Breast epithelium (tissue), 4 donors: ENCODE measurements around the gene MSH5. TPM values are rescaled to one million over a fixed set of nuclear protein-coding genes. Genes with fewer than 3 reads are reported as not detected.
"Not testable (repeated sequence)": the region's sequence is repeated elsewhere in the genome, so short reads cannot be mapped to it uniquely, and the experiment has no call there.

Source experiments
- DNase-seq, 2 donors: peaks; one replicate each; pipeline ENCODE4 v3.0.0-alpha.2; 2019; ENCODE audit warnings: low spot score in 2 of 2
- H3K27ac ChIP-seq, 2 donors: fragments of 200-600 bp; sonication (generic) in 1 of 2; one replicate each; pipeline ENCODE4 v1.5.1; 2016 to 2019; ENCODE audit warnings: mild to moderate bottlenecking in 1 of 2
- H3K27me3 ChIP-seq, 2 donors: fragments of 200-600 bp; sonication (generic) in 1 of 2; one replicate each; pipeline versions ENCODE4 v1.5.1 to v1.6.0; 2017 to 2019; ENCODE audit warnings: control low read depth in 1 of 2, mild to moderate bottlenecking in 1 of 2
- H3K36me3 ChIP-seq: fragments of 200-600 bp; one replicate; pipeline ENCODE4 v1.5.1; 2019
- H3K4me1 ChIP-seq, 2 donors: fragments of 200-600 bp; sonication (generic); one replicate each; pipeline ENCODE4 v1.5.1; 2016 to 2019; ENCODE audit warnings: control low read depth in 1 of 2
- H3K4me3 ChIP-seq, 3 donors: fragments of 200-600 bp; sonication (generic); 1 replicate in 2 of 3; 2 replicates in 1 of 3; pipeline ENCODE4 v1.5.1; 2016 to 2019; ENCODE audit warnings: mild to moderate bottlenecking in 3 of 3, moderate library complexity in 2 of 3
- H3K9me3 ChIP-seq, 2 donors: fragments of 200-600 bp; sonication (generic) in 1 of 2; one replicate each; pipeline ENCODE4 v1.5.1; 2016 to 2019; ENCODE audit warnings: control low read depth in 1 of 2
- CTCF ChIP-seq, 3 donors: fragments of 450-650 bp; IDR thresholded peaks; one replicate each; pipeline ENCODE4 v1.5.1; 2016 to 2017; ENCODE audit warnings: antibody characterized with exemption in 3 of 3, mild to moderate bottlenecking in 3 of 3, moderate library complexity in 3 of 3
- POLR2A ChIP-seq: fragments of 450-650 bp; IDR thresholded peaks from one replicate; pipeline ENCODE4 v1.6.1; 2016; ENCODE audit warnings: antibody characterized with exemption, mild to moderate bottlenecking, moderate library complexity
- POLR2AphosphoS5 ChIP-seq, 3 donors: sonication (generic); formaldehyde crosslinking; IDR thresholded peaks; one replicate each; pipeline ENCODE4 v1.6.1; 2017; ENCODE audit warnings: antibody characterized with exemption in 3 of 3
- intact Hi-C: fragments of 100-400 bp; cut with DNase I; formaldehyde crosslinking; loops from one replicate; pipeline ENCODE4 v1.15.1; 2023; ENCODE audit warnings: low total_unique reads
- total RNA-seq, 3 donors: library from RNA; depleted of rRNA; stranded (reverse); fragments of >200 nt; gene quantifications; one replicate each; pipeline ENCODE4 v1.1.0, GENCODE V29; 2016

The MSH5 gene
- total RNA-seq, 3 donors from 2014 or later: 7.9 to 13.4 (median 8.0) TPM

DNA sequence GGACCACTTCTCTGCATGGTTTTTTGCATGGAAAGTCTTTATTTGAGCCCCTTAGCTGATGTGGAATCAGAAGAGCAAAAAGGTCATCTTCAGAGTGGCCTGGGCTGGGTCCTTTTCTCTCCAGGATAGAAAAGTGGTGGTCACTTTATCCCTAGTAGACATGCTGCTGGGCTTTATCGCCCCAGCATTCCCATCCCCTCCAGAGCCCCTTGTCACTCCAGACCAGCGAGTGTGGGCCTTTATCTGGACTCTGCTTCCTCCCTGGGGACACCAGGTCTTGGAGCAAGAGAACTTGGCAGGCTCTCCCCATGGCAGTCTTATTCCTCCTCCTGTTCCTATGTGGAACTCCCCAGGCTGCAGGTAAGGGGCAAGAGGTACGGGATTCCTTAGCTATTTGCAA lies 33.2 kb upstream of the MSH5 start, which contains the start of gene LY6G6F:
LY6G6F (plus strand) TSS at position 268 of the 400 bp plus-strand sequence; CDS start at position 309, 41 bp downstream.
- H3K36me3 ChIP-seq: no peaks in the 10 kb centered on the region
- intact Hi-C loops: loop anchor here (10.0 kb wide), 1 partner anchor 58 kb away; the partner anchor contains the start of gene SAPCD1
- no peak within 1 kb of the TSS for H3K27ac ChIP-seq
- no peak within 1 kb of the TSS for H3K4me3 ChIP-seq
- H3K4me1 ChIP-seq: peaks cover 2 to 12% of the 10 kb centered on the region in 2 donors
- no peak for TF ChIP-seq POLR2AphosphoS5 (IDR thresholded peaks at IDR 0.05)
- no peak for TF ChIP-seq CTCF (IDR thresholded peaks at IDR 0.05)
- no peak for TF ChIP-seq POLR2A
- H3K27me3 ChIP-seq: no peaks in the 10 kb centered on the region
- H3K9me3 ChIP-seq: no peaks in the 10 kb centered on the region
- no peak for DNase-seq

- intact Hi-C loops: loop anchor here (10.0 kb wide), 1 partner anchor 57 kb away; the partner anchor contains the start of gene SAPCD1
- no peak overlapping the region for H3K27ac ChIP-seq
Observed at GRCh38 chr6:31707701-31708100, 32.1 kb upstream of the MSH5 start.

GRCh38 chr6:31708224-31708623 lies 31.6 kb upstream of the MSH5 start:
- H3K27me3 ChIP-seq: no peaks in the 10 kb centered on the region
- no peak overlapping the region for H3K4me3 ChIP-seq
- H3K36me3 ChIP-seq: no peaks in the 10 kb centered on the region
- no peak for DNase-seq
- H3K4me1 ChIP-seq: peaks cover 0 to 6% of the 10 kb centered on the region in 2 donors
- H3K9me3 ChIP-seq: no peaks in the 10 kb centered on the region
- TF ChIP-seq POLR2A (no peak), CTCF (IDR thresholded peaks at IDR 0.05) (no peak)
- H3K27ac ChIP-seq: no peak overlapping the region
- intact Hi-C loops: loop anchor here (10.0 kb wide), 1 partner anchor 57 kb away; the partner anchor contains the start of gene SAPCD1

More at GRCh38 chr6:31707701-31708100, 32.1 kb upstream of the MSH5 start:
- TF ChIP-seq CTCF (IDR thresholded peaks at IDR 0.05): no peak
- no peak for TF ChIP-seq POLR2AphosphoS5 (IDR thresholded peaks at IDR 0.05)
- no peak for TF ChIP-seq POLR2A
- no peak for DNase-seq
- H3K9me3 ChIP-seq: no peaks in the 10 kb centered on the region
- no peaks in the 10 kb centered on the region for H3K27me3 ChIP-seq
- H3K36me3 ChIP-seq: no peaks in the 10 kb centered on the region
- no peak overlapping the region for H3K4me3 ChIP-seq
- peaks cover 0 to 6% of the 10 kb centered on the region in 2 donors for H3K4me1 ChIP-seq

DNA sequence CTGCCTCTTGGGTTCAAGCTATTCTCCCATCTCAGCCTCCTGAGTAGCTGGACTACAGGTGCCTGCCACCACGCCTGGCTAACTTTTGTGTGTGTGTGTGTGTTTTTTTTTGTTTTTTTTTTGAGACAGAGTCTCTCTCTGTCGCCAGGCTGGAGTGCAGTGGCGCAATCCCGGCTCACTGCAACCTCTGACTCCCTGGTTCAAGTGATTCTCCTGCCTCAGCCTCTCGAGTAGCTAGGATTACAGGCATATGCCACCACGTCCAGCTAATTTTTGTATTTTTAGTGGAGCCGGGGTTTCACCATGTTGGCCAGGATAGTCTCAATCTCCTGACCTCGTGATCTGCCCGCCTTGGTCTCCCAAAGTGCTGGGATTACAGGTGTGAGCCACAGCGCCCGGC lies 30.6 kb upstream of the MSH5 start:
- H3K4me3 ChIP-seq, H3K27ac ChIP-seq, H3K4me1 ChIP-seq, H3K36me3 ChIP-seq, H3K27me3 ChIP-seq, H3K9me3 ChIP-seq, DNase-seq: not testable (repeated sequence)
- intact Hi-C loops: loop anchor here (10.0 kb wide), 1 partner anchor 56 kb away; the partner anchor contains the start of gene SAPCD1

GRCh38 chr6:31710523-31711219 lies 29.1 kb upstream of the MSH5 start:
- TF ChIP-seq POLR2A (no peak), CTCF (IDR thresholded peaks at IDR 0.05) (no peak), POLR2AphosphoS5 (IDR thresholded peaks at IDR 0.05) (no peak)
- H3K27me3 ChIP-seq: no peaks in the 10 kb centered on the region

More at GRCh38 chr6:31710523-31711219, 29.1 kb upstream of the MSH5 start:
- no peaks in the 10 kb centered on the region for H3K9me3 ChIP-seq
- no peaks in the 10 kb centered on the region for H3K4me1 ChIP-seq
- intact Hi-C loops: no loop called here
- no peak overlapping the region for H3K4me3 ChIP-seq
- DNase-seq: no peak
- no peaks in the 10 kb centered on the region for H3K36me3 ChIP-seq
- no peak overlapping the region for H3K27ac ChIP-seq
